ENCODE measurements around the gene SPINDOC.

DNA sequence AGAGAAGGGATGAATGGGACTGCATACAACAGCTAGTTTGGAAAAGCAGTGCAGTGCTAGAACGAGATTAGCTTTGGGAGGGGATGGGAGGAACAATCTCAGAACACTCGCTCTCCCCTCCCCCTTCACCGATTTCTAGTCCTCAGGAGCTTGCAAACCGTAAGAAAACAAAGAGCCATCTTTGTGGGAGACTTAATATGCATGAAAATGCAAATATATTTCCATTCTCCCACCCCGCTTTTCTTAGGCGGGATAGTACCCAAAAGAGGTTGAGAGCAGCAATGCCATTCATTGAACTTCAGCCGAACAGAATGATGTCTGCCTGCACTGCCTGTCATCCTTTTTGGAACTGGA, 1.1 kb downstream of the SPINDOC start:
- TF ChIP-seq XRCC4 (IDR thresholded peaks at IDR 0.05; ENCODE audit: extremely low read depth, insufficient read depth, insufficient read length): no peak
- TF ChIP-seq, protein P1, sequence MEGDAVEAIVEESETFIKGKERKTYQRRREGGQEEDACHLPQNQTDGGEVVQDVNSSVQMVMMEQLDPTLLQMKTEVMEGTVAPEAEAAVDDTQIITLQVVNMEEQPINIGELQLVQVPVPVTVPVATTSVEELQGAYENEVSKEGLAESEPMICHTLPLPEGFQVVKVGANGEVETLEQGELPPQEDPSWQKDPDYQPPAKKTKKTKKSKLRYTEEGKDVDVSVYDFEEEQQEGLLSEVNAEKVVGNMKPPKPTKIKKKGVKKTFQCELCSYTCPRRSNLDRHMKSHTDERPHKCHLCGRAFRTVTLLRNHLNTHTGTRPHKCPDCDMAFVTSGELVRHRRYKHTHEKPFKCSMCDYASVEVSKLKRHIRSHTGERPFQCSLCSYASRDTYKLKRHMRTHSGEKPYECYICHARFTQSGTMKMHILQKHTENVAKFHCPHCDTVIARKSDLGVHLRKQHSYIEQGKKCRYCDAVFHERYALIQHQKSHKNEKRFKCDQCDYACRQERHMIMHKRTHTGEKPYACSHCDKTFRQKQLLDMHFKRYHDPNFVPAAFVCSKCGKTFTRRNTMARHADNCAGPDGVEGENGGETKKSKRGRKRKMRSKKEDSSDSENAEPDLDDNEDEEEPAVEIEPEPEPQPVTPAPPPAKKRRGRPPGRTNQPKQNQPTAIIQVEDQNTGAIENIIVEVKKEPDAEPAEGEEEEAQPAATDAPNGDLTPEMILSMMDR (IDR thresholded peaks at IDR 0.05 in 2 of 3, conservative IDR thresholded peaks at IDR 0.05 in 1 of 3; ENCODE audit: insufficient read depth in 2 of 3, low read depth in 1 of 3, low read length in 3 of 3): no peak
- no peak for TF ChIP-seq SMC3 (conservative IDR thresholded peaks at IDR 0.05; ENCODE audit: insufficient read depth, low read depth, low read length)
- no peak for TF ChIP-seq OTX1 (CRISPR knock-in tag; IDR thresholded peaks at IDR 0.05)
- no peak for TF ChIP-seq ZNF24 (IDR thresholded peaks at IDR 0.05)
- TF ChIP-seq KLF13 (tag; IDR thresholded peaks at IDR 0.05; ENCODE audit: borderline replicate concordance, low read depth): no peak
- no peak for TF ChIP-seq ESRRB (CRISPR knock-in tag; IDR thresholded peaks at IDR 0.05; ENCODE audit: borderline replicate concordance)
- TF ChIP-seq POLR2AphosphoS5 (IDR thresholded peaks at IDR 0.05; ENCODE audit: control insufficient read depth, insufficient read depth, low read depth, low read length): no peak
- no peak for TF ChIP-seq SP1 (CRISPR knock-in tag; IDR thresholded peaks at IDR 0.05)
- TF ChIP-seq U2AF2 (optimal IDR thresholded peaks at IDR 0.05; ENCODE audit: low read depth, low read length): no peak
- TF ChIP-seq TAF1 (IDR thresholded peaks at IDR 0.05; ENCODE audit: control insufficient read depth, extremely low read depth, insufficient read depth, low read length, severe bottlenecking): no peak
- no peak for TF ChIP-seq ZC3H4 (CRISPR knock-in tag; IDR thresholded peaks at IDR 0.05; ENCODE audit: borderline replicate concordance)

All from K562 (cell line).